ENCODE data around the gene EFR3B.

- TF ChIP-seq CTCF (IDR thresholded peaks at IDR 0.05) = no peak
- TF ChIP-seq POLR2A (IDR thresholded peaks at IDR 0.05) = no peak
Observed at GRCh38 chr2:25170888-25171287, 129.0 kb downstream of the EFR3B start.
